Smooth muscle cell (in vitro differentiated cells): ENCODE results near the gene ARHGAP15. TPM values are rescaled to one million over a fixed set of nuclear protein-coding genes. Genes with fewer than 3 reads are reported as not detected.

Experiments used
- DNase-seq: peaks from one replicate; lab custom pipeline; 2025; ENCODE audit not compliant: unreplicated experiment; lab: John Stamatoyannopoulos, UW
- H2AFZ ChIP-seq: fragments of 200-600 bp; sonication (generic); 2 replicates; pipeline ENCODE4 v1.6.0; 2016; ENCODE audit warnings: antibody characterized with exemption, low read depth, mild to moderate bottlenecking
- H3F3A ChIP-seq: fragments of 200-600 bp; sonication (generic); 2 replicates; pipeline ENCODE4 v1.6.0; 2017; ENCODE audit warnings: antibody characterized with exemption, low read depth
- H3K27ac ChIP-seq: fragments of 200-600 bp; sonication (generic); 2 replicates; pipeline ENCODE4 v1.5.1; 2016; ENCODE audit warnings: low read depth, mild to moderate bottlenecking
- H3K27me3 ChIP-seq: fragments of 200-600 bp; sonication (generic); 2 replicates; pipeline ENCODE4 v1.6.1; 2016; ENCODE audit warnings: low read depth, mild to moderate bottlenecking
- H3K36me3 ChIP-seq: fragments of 200-600 bp; sonication (generic); 2 replicates; pipeline ENCODE4 v1.5.1; 2016; ENCODE audit warnings: low read depth
- H3K4me1 ChIP-seq: fragments of 200-600 bp; sonication (generic); 2 replicates; pipeline ENCODE4 v1.5.1; 2016; ENCODE audit warnings: low read depth
- H3K4me2 ChIP-seq: fragments of 200-600 bp; sonication (generic); 2 replicates; pipeline ENCODE4 v1.6.0; 2016; ENCODE audit warnings: mild to moderate bottlenecking
- H3K4me3 ChIP-seq: fragments of 200-600 bp; sonication (generic); 2 replicates; pipeline ENCODE4 v1.5.1; 2016; ENCODE audit warnings: mild to moderate bottlenecking
- H3K79me2 ChIP-seq: fragments of 200-600 bp; sonication (generic); 2 replicates; pipeline ENCODE4 v1.6.0; 2016; ENCODE audit warnings: low read depth, mild to moderate bottlenecking
- H3K9ac ChIP-seq: fragments of 200-600 bp; sonication (generic); 2 replicates; pipeline ENCODE4 v1.6.0; 2016; ENCODE audit warnings: low read depth
- H3K9me3 ChIP-seq: fragments of 200-600 bp; sonication (generic); replicated peaks from 2 replicates; pipeline ENCODE4 v1.5.1; 2016; ENCODE audit warnings: low read depth
- H4K20me1 ChIP-seq: fragments of 200-600 bp; sonication (generic); 2 replicates; pipeline ENCODE4 v1.6.0; 2016; ENCODE audit warnings: low read depth
- CTCF ChIP-seq: fragments of 200-600 bp; sonication (generic); IDR thresholded peaks from 2 replicates; pipeline ENCODE4 v1.5.1; 2017; ENCODE audit warnings: borderline replicate concordance, mild to moderate bottlenecking, antibody characterized with exemption; ENCODE audit not compliant: insufficient read depth, poor library complexity, severe bottlenecking
- WGBS: methylation state at CpG from one replicate; pipeline ENCODE4 v1.1.7; 2016; ENCODE audit warnings: low lambda C conversion rate; 5-methylcytosine and 5-hydroxymethylcytosine counted together
- polyA plus RNA-seq: library from polyadenylated mRNA; unstranded; fragments of >200 nt; fragmentation: Nextera tagmentation; extraction: Ambion mirVana; gene quantifications from 2 replicates; pipeline ENCODE4 v1.2.1, GENCODE V29; 2016
- total RNA-seq: library from RNA; depleted of rRNA; stranded (reverse); fragments of >200 nt; gene quantifications from 2 replicates; pipeline ENCODE4 v1.2.3, GENCODE V29; 2014

Gene ARHGAP15
- total and polyA plus RNA-seq, 2 experiments from 2014 or later = not detected

DNA sequence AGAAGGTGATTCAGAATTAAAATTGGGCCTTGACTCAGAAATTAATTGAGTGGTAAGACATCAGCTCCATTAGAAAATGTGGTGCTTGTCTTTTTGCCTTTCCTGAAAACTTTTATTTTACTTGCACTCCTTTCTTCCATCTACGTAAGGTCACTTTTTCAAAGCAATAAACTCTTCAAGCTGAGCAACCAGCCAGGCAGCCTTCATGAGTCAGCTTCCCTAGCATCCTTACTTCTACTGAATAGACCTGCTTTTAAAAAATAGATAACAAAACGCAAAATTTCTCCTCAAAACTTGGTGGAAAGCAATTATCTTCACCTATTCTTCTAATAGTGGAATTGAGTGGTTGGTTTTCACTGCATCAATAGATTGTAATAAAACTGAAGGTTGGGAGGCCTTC lies 504.2 kb downstream of the ARHGAP15 start:
- TF ChIP-seq CTCF = no peak
- Histone ChIP-seq H2AFZ (no peak overlapping the region), H3K4me2 (peak overlapping the region; percentile 40), H3K36me3 (no peaks in the 10 kb centered on the region), H3K9me3 (no peaks in the 10 kb centered on the region), H3K4me1 (peaks cover 15% of the 10 kb centered on the region), H3K9ac (no peak overlapping the region), H4K20me1 (no peaks in the 10 kb centered on the region), H3K4me3 (no peak overlapping the region), H3K27me3 (no peaks in the 10 kb centered on the region), H3K27ac (peak overlapping the region; percentile 3), H3K79me2 (no peaks in the 10 kb centered on the region), H3F3A (peaks cover 16% of the 10 kb centered on the region)
- no peak for DNase-seq
- 13% methylated on average over 2 of the region's 2 CpGs for WGBS

- Histone ChIP-seq H3K4me3 (no peak overlapping the region), H3K27me3 (no peaks in the 10 kb centered on the region), H3K4me2 (no peak overlapping the region), H3F3A (peaks cover 8% of the 10 kb centered on the region), H3K27ac (no peak overlapping the region), H4K20me1 (no peaks in the 10 kb centered on the region), H2AFZ (no peak overlapping the region), H3K9ac (no peak overlapping the region), H3K9me3 (no peaks in the 10 kb centered on the region), H3K79me2 (no peaks in the 10 kb centered on the region), H3K4me1 (no peaks in the 10 kb centered on the region), H3K36me3 (no peaks in the 10 kb centered on the region)
- 88% methylated on average over 2 of the region's 2 CpGs for WGBS
- no peak for TF ChIP-seq CTCF
- DNase-seq = no peak
These were observed 506.1 kb downstream of the ARHGAP15 start for GRCh38 chr2:143635302-143635701.

- Histone ChIP-seq H3K9ac (no peak overlapping the region), H3K27ac (no peak overlapping the region), H3K4me3 (no peak overlapping the region), H3K27me3 (no peaks in the 10 kb centered on the region), H3K4me2 (no peak overlapping the region), H3K79me2 (no peaks in the 10 kb centered on the region), H4K20me1 (no peaks in the 10 kb centered on the region), H3K4me1 (no peaks in the 10 kb centered on the region), H3K9me3 (no peaks in the 10 kb centered on the region), H3F3A (peaks cover 8% of the 10 kb centered on the region), H3K36me3 (no peaks in the 10 kb centered on the region), H2AFZ (no peak overlapping the region)
- no peak for DNase-seq
- 93% methylated on average over 2 of the region's 2 CpGs for WGBS
- no peak for TF ChIP-seq CTCF
These were observed 506.7 kb downstream of the ARHGAP15 start for GRCh38 chr2:143635936-143636335.

- WGBS = 90% methylated on average over 5 of the region's 5 CpGs
- no peak for DNase-seq
- H3K9ac ChIP-seq = no peak overlapping the region
- H3K4me2 ChIP-seq = no peak overlapping the region
- no peak for TF ChIP-seq CTCF
- no peaks in the 10 kb centered on the region for H4K20me1 ChIP-seq
- H3K27ac ChIP-seq = no peak overlapping the region
- H3F3A ChIP-seq = no peaks in the 10 kb centered on the region
- H2AFZ ChIP-seq = no peak overlapping the region
- no peak overlapping the region for H3K4me3 ChIP-seq
- no peaks in the 10 kb centered on the region for H3K27me3 ChIP-seq
- H3K4me1 ChIP-seq = no peaks in the 10 kb centered on the region
- H3K9me3 ChIP-seq = no peaks in the 10 kb centered on the region
- H3K79me2 ChIP-seq = no peaks in the 10 kb centered on the region
- H3K36me3 ChIP-seq = no peaks in the 10 kb centered on the region
These were observed 511.6 kb downstream of the ARHGAP15 start for GRCh38 chr2:143640826-143641225.
